ENCODE data around the gene POU2F2. TPM values are rescaled to one million over a fixed set of nuclear protein-coding genes. Genes with fewer than 3 reads are reported as not detected.

Gene POU2F2
- total RNA-seq, 2 experiments from 2014 or later, result 33.5 to 59.5 TPM

DNA sequence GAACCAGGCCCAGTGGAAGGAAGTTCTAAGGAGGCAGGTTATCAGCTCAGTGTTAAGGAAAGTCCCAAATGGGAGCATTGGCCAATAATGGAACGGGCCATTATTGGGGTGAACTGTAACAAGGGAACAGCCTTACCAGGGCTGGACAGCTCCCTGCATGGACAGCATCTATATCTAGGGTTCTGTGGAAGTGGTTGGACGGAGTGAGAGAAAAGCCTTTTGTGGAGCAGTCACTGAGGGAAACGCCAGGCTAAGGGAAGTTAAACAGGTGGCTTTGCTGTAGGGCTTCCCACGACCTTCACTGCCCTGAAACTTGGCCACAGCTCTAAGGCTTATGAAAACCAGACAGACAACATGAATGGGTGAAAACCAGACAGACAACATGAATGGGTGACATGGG lies 17.0 kb downstream of the POU2F2 start:
- intact Hi-C loops (cut with micrococcal nuclease; ENCODE audit: unreplicated experiment), result no loop called here
- Histone ChIP-seq H3K36me3 (ENCODE audit: insufficient read depth, low read length) (peaks cover 82% of the 10 kb centered on the region), H4K20me1 (ENCODE audit: insufficient read depth, low read length) (no peaks in the 10 kb centered on the region), H3K9me2 (ENCODE audit: insufficient read depth, low read length) (no peaks in the 10 kb centered on the region), H3K4me3 (ENCODE audit: low read depth, low read length, poor library complexity, severe bottlenecking) (peak overlapping the region; percentile 59), H3K27ac (ENCODE audit: low read depth, low read length, poor library complexity, severe bottlenecking) (peak overlapping the region; percentile 97), H3K9me3 (ENCODE audit: low read length) (no peaks in the 10 kb centered on the region), H3K4me2 (ENCODE audit: low read length) (peak overlapping the region; percentile 89), H3K79me2 (ENCODE audit: insufficient read depth, low read depth, low read length) (peaks cover 13% of the 10 kb centered on the region; the same call in 1 of the 2 replicates), H3K4me1 (ENCODE audit: insufficient read depth, low read length, poor library complexity, severe bottlenecking) (peaks cover 91% of the 10 kb centered on the region), H2AFZ (ENCODE audit: low read length) (no peak overlapping the region)
- CTCF ChIA-PET (ENCODE audit: unreplicated experiment), result interaction anchor here (1.8 to 2.6 kb wide), 2 partner anchors 8 to 18 kb away, joined by 8 to 10 read pairs; partner anchors contain the start of gene POU2F2
- no peak for TF ChIP-seq CTCF (conservative IDR thresholded peaks at IDR 0.05; ENCODE audit: low read length)
- no TSS peak for BruUV-seq (replicated peaks)
- DNase-seq (ENCODE audit: low spot score), result peak; percentile 58
- POLR2A ChIA-PET, result interaction anchor here (1.0 to 3.2 kb wide), 3 partner anchors 9 to 17 kb away, joined by 6 to 25 read pairs (median 17); partner anchors contain the start of gene POU2F2

GRCh38 chr19:42114412-42114811 lies 17.8 kb downstream of the POU2F2 start:
- Histone ChIP-seq H2AFZ (ENCODE audit: low read length) (no peak overlapping the region), H3K4me1 (ENCODE audit: insufficient read depth, low read length, poor library complexity, severe bottlenecking) (peaks cover 98% of the 10 kb centered on the region), H4K20me1 (ENCODE audit: insufficient read depth, low read length) (no peaks in the 10 kb centered on the region), H3K36me3 (ENCODE audit: insufficient read depth, low read length) (peaks cover 83% of the 10 kb centered on the region), H3K79me2 (ENCODE audit: insufficient read depth, low read depth, low read length) (peaks cover 13% of the 10 kb centered on the region; the same call in 1 of the 2 replicates), H3K4me3 (ENCODE audit: low read depth, low read length, poor library complexity, severe bottlenecking) (peak overlapping the region; percentile 59), H3K9me2 (ENCODE audit: insufficient read depth, low read length) (no peaks in the 10 kb centered on the region), H3K4me2 (ENCODE audit: low read length) (peak overlapping the region; percentile 89), H3K27ac (ENCODE audit: low read depth, low read length, poor library complexity, severe bottlenecking) (peak overlapping the region; percentile 97), H3K9me3 (ENCODE audit: low read length) (no peaks in the 10 kb centered on the region)
- ChIA-PET CTCF (ENCODE audit: unreplicated experiment) (interaction anchor here (0.6 to 2.6 kb wide), 4 partner anchors 9 to 23 kb away, joined by 3 to 10 read pairs (median 7); partner anchors contain the start of gene POU2F2), POLR2A (interaction anchor here (0.8 to 3.2 kb wide), 7 partner anchors 9 to 85 kb away, joined by 3 to 25 read pairs (median 6); partner anchors contain the start of gene POU2F2)
- no TSS peak for BruUV-seq (replicated peaks)
- no peak for TF ChIP-seq EZH2phosphoT487 (IDR thresholded peaks at IDR 0.05; ENCODE audit: borderline replicate concordance, low read depth, low read length)
- no peak for TF ChIP-seq CTCF (conservative IDR thresholded peaks at IDR 0.05; ENCODE audit: low read length)
- peak; percentile 96 for DNase-seq (ENCODE audit: low spot score)
- intact Hi-C loops (cut with micrococcal nuclease; ENCODE audit: unreplicated experiment), result loop anchor here (1.0 kb wide), 1 partner anchor 15 kb away; no protein-coding TSS in a partner anchor

All from OCI-LY7 (cell line).